Activated CD8-positive, alpha-beta memory T cell treated with anti-CD3 and anti-CD28 coated beads for 48 hours (primary cell): Measurements from ENCODE around the gene PORCN.
"Not testable (repeated sequence)": the region's sequence is repeated elsewhere in the genome, so short reads cannot be mapped to it uniquely, and the experiment has no call there.

Experiments used
- DNase-seq, 3 experiments: peaks; one replicate each; pipeline ENCODE4 v3.0.0-alpha.2; 2020; ENCODE audit warnings: low read depth in 2 of 3, low spot score in 2 of 3

PORCN gene

DNA sequence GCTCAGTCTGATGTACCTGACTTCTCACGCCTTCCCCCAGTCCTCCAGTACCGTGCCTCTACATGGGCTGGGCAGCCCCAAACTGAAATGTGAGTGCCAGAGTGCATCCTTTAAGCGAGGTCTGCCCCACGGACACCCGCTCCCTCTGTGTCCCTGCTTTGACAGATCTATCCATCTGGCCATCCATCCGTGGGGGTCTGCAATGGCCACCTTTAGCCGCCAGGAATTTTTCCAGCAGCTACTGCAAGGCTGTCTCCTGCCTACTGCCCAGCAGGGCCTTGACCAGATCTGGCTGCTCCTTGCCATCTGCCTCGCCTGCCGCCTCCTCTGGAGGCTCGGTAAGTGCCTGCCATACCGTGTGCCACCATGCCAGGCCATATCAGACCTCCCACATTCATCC lies 827 bp downstream of the PORCN start:
- DNase-seq: no peak

DNA sequence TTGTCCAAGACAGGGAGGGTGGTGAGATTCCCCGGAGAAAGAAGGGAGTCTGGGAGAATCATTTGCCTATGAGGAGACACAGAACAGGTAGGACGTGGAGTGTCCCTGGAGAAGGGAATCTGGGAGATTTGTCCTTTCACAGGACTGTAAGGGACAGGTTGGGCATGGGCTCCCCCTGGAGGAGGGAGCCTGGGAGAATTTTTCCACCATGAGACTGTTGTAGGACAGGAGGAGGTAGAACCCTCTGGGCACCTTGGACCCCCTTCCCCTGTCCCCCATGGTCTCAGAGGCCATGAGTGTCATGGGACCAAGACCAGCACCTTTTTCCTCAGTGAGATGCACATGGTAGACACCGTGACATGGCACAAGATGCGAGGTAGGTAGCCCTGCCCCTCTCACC lies 2.8 kb downstream of the PORCN start:
- no peak for DNase-seq

DNA sequence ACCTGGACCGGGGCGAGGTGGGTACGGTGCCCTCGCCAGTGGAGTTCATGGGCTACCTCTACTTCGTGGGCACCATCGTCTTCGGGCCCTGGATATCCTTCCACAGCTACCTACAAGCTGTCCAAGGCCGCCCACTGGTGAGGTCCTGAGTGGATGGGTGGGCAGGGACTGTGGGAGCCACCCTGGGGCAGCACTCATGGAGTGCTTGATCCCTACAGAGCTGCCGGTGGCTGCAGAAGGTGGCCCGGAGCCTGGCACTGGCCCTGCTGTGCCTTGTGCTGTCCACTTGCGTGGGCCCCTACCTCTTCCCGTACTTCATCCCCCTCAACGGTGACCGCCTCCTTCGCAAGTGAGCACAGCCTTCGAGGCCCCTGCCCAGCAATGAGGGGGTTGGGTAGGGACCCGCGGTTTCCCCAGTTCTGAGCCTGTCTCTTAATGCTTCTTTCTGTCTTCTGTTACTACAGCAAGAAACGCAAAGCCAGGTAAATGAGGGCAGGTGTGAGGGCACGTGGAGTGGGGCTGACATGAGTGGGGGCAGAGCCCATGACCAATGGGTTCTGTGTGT lies 3.7 kb downstream of the PORCN start:
- no peak for DNase-seq

DNA sequence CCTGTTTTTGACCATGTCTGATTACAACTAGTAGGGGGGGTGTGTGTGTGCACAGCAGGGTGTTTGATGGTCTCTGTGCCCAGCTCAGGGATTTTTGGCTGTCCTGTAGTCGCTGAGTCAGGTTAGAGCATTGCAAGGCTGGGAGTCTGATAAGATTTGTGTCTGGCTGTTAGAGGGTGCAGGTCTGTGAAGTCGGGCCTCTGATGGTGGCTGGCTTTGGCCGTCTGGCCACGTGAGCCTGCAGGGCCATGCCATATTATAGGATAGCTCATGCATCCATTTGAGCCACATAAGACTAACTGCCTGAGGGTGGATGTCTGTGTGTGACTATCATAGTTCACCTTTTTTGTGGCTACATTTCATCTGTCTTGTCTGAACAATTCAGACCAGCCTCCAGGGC lies 4.9 kb downstream of the PORCN start:
- no peak for DNase-seq

GRCh38 chrX:48514126-48514806 lies 5.5 kb downstream of the PORCN start:
- DNase-seq: no peak

DNA sequence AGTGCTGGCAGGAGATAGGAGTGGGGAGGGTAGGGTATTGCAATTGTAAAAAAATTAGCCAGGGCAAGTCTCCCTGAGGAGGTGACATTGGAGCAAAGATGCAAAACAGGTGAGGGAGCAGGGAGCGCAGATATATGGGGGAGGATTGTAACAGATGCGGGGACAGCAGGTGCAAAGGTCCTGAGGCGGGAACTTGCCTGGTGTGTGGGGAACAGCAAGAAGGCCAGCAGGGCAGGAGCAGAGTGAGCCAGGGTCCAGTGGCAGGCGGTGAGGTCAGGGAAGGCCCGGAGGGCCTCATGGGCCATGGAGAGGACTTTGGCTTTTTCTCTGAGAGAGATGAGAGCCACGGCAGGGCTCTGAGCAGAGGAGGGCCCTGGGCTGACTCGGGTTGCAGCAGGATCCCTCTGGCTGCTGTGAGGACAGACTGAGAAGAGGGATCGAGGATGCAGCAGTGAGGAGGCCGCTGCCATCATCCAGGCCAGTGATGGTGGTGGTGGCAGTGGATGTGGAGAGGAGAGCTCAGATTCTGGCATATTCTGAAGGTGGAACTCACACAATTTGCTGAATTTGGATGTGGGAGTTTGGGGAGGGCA lies 6.2 kb downstream of the PORCN start:
- no peak for DNase-seq

DNA sequence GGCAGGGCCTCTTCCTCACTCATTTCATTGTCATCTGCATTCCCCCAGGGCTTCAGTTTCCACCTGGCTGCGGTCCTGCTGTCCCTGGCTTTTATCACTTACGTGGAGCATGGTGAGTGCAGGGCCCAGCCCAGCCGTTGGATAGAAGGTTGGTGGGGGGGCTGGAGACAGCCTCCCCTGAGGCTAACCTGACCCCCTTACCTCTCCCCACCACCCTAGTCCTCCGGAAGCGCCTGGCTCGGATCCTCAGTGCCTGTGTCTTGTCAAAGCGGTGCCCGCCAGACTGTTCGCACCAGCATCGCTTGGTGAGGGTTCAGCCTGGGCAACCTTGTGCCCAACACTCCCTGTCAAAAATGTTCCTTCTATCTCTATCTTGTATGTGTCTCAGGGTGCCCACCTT lies 7.0 kb downstream of the PORCN start:
- no peak for DNase-seq

DNA sequence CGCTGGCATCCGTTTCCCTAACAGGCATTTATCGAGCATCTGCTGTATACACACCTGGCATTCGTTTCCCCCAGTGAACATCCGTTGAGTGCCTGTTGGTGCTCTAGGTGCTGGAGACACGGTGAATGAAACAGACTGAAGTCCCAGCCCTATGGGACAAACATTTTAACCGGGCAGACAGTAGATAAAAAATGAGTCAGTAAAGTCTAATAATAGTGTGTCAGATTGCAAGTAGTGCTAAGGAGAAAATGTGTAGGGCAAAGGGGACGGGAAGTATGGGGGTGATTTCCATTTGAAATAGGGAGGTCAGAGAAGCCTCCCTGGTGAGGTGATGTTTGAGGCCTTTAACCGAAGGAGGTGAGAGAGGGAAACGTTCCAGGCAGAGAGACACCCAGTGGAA lies 7.5 kb downstream of the PORCN start:
- DNase-seq: no peak

- no peak for DNase-seq
These were observed 8.2 kb downstream of the PORCN start for GRCh38 chrX:48516987-48517386.

GRCh38 chrX:48519481-48519880 lies 10.7 kb downstream of the PORCN start:
- DNase-seq: not testable (repeated sequence)

- no peak for DNase-seq
These were observed 11.7 kb downstream of the PORCN start for GRCh38 chrX:48520455-48520854.

DNA sequence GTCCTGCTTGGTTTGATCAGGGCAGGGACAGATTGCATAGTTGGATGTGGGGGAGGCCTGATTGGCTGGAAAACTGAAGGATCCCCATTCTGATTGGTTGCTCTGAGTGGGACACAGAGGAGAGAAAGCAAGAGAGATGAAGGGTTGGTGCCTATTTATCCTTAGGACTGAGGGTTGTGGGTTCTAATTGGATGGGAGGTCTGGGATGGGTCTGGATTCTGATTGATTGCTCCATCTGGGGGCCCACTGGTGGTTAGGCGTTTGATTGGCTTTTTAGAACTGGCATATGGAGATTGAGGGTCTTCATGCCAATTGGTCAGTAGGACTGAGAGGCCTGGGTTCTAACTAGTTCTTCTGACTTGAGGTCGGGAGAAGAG lies 12.2 kb downstream of the PORCN start:
- DNase-seq: no peak

GRCh38 chrX:48521353-48522243 lies 12.8 kb downstream of the PORCN start, which contains the start of gene EBP:
EBP (plus strand) TSS chrX:48521808; CDS start chrX:48523772, 1,964 bp downstream.
- peak; percentile 81 to 86 (median 82) for DNase-seq

DNA sequence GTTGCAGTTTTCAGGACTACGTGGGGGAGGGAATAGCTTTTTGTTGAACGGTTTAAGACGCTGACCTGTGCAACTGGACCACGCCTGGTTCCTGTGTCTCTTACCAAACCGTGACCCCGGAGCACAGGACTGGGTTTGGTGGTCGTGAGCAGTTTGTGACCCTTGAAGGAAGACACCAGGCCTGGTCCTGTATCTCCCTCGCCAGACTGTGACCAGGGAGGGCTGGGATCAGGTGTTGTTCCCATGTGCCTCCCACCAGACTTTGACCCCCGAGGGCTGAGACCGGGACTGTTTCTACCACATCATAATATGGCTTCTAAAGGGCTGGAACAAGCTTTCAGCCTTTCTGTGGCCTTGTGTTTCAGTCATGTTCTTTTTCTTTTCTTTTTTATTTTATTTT lies 13.5 kb downstream of the PORCN start:
- no peak for DNase-seq

DNA sequence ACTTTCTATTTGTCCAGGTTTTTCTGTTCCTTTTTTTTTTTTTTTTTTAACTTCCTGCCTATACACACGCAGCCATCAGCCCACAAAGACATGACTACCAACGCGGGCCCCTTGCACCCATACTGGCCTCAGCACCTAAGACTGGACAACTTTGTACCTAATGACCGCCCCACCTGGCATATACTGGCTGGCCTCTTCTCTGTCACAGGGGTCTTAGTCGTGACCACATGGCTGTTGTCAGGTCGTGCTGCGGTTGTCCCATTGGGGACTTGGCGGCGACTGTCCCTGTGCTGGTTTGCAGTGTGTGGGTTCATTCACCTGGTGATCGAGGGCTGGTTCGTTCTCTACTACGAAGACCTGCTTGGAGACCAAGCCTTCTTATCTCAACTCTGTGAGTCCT lies 14.9 kb downstream of the PORCN start:
- no peak for DNase-seq

DNA sequence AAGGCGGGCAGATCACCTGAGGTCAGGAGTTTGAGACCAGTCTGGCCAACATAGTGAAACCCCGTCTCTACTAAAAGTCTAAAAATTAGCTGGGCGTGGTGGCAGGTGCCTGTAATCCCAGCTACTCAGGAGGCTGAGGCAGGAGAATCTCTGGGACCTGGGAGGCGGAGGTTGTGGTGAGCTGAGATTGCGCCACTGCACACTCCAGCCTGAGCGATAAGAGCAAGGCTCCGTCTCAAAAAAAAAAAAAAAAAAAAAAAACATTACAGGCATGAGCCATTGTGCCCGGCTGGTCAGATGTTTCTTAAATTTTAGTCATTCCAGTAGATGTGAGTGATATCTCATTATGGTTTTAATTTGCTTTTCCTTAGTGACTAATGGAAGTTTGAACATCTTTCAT lies 17.1 kb downstream of the PORCN start:
- DNase-seq: not testable (repeated sequence)

- DNase-seq: no peak
These were observed 21.9 kb downstream of the PORCN start for GRCh38 chrX:48530736-48531135.

GRCh38 chrX:48531358-48531959 lies 22.7 kb downstream of the PORCN start:
- no peak for DNase-seq

- DNase-seq: no peak
These were observed 23.4 kb downstream of the PORCN start for GRCh38 chrX:48532161-48532560.

GRCh38 chrX:48533165-48533564 lies 24.4 kb downstream of the PORCN start:
- DNase-seq: no peak

DNA sequence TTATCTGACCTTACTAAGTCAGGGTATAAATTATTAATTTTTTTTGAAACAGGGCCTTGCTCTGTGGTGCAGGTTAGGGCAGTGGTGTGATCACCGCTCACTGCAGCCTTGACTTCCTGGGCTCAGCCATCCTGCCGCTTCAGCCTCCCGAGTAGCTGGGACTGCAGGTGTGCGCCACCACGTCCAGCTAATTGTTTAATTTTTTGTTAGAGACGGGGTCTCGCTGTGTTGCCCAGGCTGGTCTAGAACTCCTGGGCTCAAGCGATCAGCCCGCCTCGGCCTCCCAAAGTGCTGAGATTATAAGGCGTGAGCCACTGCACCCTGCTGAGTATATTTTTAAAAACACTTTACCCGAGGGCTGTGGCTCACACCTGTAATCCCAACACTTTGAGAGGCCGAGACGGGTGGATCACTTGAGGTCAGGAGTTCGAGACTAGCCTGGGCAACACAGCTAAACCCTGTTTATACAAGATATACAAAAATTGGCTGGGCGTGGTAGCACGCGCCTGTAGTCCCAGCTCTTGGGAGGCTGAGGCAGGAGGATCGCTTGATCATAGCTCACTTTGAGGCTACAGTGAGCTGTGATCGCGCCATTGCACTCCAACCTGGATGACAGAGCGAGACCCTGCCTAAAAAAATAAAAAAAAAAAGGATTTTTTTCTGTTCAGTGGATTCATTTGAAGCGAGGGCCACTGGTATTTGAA lies 30.0 kb downstream of the PORCN start:
- DNase-seq: no peak
